ENCODE results near the gene DPEP1.

DNA sequence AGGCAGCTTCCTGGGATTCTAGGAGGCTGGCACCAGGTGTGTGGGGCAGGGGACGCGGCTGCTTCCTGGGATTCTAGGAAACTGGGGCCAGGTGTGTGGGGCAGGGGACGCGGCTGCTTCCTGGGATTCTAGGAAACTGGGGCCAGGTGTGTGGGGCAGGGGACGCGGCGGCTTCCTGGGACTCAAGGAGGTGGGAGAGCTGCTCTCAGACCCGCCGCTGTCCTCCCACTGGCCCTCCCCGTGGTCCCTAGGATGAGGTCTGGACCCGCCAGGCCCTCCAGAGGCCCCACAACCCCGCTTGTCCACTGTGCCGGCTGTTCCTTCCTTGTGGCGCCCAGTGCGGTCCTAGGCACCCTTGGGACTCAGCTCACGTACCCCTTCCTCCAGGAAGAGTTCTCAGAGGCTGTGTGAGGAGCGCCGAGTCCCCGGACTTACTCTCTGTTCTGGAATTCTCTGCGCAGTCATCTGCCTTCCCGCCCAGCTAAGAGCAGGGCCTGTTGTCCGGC lies 565 bp downstream of the DPEP1 start:
- TF ChIP-seq, protein P1, sequence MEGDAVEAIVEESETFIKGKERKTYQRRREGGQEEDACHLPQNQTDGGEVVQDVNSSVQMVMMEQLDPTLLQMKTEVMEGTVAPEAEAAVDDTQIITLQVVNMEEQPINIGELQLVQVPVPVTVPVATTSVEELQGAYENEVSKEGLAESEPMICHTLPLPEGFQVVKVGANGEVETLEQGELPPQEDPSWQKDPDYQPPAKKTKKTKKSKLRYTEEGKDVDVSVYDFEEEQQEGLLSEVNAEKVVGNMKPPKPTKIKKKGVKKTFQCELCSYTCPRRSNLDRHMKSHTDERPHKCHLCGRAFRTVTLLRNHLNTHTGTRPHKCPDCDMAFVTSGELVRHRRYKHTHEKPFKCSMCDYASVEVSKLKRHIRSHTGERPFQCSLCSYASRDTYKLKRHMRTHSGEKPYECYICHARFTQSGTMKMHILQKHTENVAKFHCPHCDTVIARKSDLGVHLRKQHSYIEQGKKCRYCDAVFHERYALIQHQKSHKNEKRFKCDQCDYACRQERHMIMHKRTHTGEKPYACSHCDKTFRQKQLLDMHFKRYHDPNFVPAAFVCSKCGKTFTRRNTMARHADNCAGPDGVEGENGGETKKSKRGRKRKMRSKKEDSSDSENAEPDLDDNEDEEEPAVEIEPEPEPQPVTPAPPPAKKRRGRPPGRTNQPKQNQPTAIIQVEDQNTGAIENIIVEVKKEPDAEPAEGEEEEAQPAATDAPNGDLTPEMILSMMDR (conservative IDR thresholded peaks at IDR 0.05; ENCODE audit: low read depth, low read length): no peak
- TF ChIP-seq EZH2 (IDR thresholded peaks at IDR 0.05; ENCODE audit: borderline replicate concordance, low read depth, low read length, poor library complexity, severe bottlenecking): no peak
